K562 (cell line): ENCODE results near the gene PNMA3. TPM values are rescaled to one million over a fixed set of nuclear protein-coding genes. Genes with fewer than 3 reads are reported as not detected.
A peak's percentile ranks its signal among the peaks of the same experiment; 100 is the strongest.

Experiments
- CLOCK ChIP-seq: fragments of 250-450 bp; sonication (Bioruptor Pico); IDR thresholded peaks from 2 replicates; pipeline ENCODE4 v1.4.0; 2020; ENCODE audit warnings: mild to moderate bottlenecking, moderate library complexity, borderline replicate concordance
- DLX4 ChIP-seq: fragments of 250-450 bp; sonication (Bioruptor Pico); IDR thresholded peaks from 2 replicates; pipeline ENCODE4 v1.6.1; 2021; ENCODE audit warnings: mild to moderate bottlenecking
- ESRRA ChIP-seq: fragments of 450-650 bp; IDR thresholded peaks from 2 replicates; pipeline ENCODE4 v1.6.1; 2014; ENCODE audit warnings: low read depth, mild to moderate bottlenecking, moderate library complexity, borderline replicate concordance
- FOSL1 ChIP-seq: fragments of 200-800 bp; sonication (Bioruptor generic); conservative IDR thresholded peaks from 2 replicates; pipeline ENCODE4 v1.6.1; 2016; ENCODE audit warnings: missing genetic modification characterization, missing compliant biosample characterization
- HNRNPK ChIP-seq: fragments of 200-400 bp; formaldehyde crosslinking; IDR thresholded peaks from one replicate; pipeline ENCODE4 v1.6.1; 2018; ENCODE audit warnings: mild to moderate bottlenecking, low read depth, low read length; ENCODE audit not compliant: poor library complexity, severe bottlenecking
- JUNB ChIP-seq: fragments of 450-650 bp; formaldehyde crosslinking; conservative IDR thresholded peaks from 2 replicates; pipeline ENCODE4 v1.4.0; 2020; ENCODE audit warnings: mild to moderate bottlenecking
- JUND ChIP-seq, 2 experiments: IDR thresholded peaks; 2 replicates in 1 of 2; 3 replicates in 1 of 2; pipeline ENCODE4 v1.6.1; 2011; ENCODE audit warnings: borderline replicate concordance in 2 of 2, low read depth in 2 of 2, low read length in 2 of 2, improper control_type of control experiment in 1 of 2, missing biosample characterization in 1 of 2, missing genetic modification characterization in 1 of 2, missing genetic modification reagents in 1 of 2
- MCM5 ChIP-seq: fragments of 450-650 bp; IDR thresholded peaks from 2 replicates; pipeline ENCODE4 v1.6.1; 2016; ENCODE audit warnings: low read depth
- RUNX1 ChIP-seq: sonication (generic); IDR thresholded peaks from 2 replicates; pipeline ENCODE4 v1.6.1; 2016; ENCODE audit warnings: antibody characterized with exemption, low read depth
- SIN3A ChIP-seq, 2 experiments: fragments of 150-350 bp in 1 of 2; IDR thresholded peaks; 2 replicates each; pipeline ENCODE4 v1.6.1; 2011 to 2016; ENCODE audit warnings: borderline replicate concordance in 2 of 2, low read depth in 2 of 2, low read length in 2 of 2, mild to moderate bottlenecking in 2 of 2, moderate library complexity in 2 of 2; ENCODE audit not compliant: control insufficient read depth in 1 of 2
- STAT5B ChIP-seq: fragments of 250-450 bp; sonication (Bioruptor Pico); IDR thresholded peaks from 2 replicates; pipeline ENCODE4 v1.8.0; 2021; ENCODE audit warnings: mild to moderate bottlenecking, inconsistent platforms
- TEAD4 ChIP-seq, 2 experiments: sonication (generic) in 1 of 2; formaldehyde crosslinking in 1 of 2; IDR thresholded peaks; 2 replicates each; pipeline versions ENCODE4 v1.6.1 to v1.8.0; 2012 to 2022; ENCODE audit warnings: borderline replicate concordance in 1 of 2, inconsistent platforms in 1 of 2, low read length in 1 of 2, mild to moderate bottlenecking in 1 of 2, missing genetic modification reagents in 1 of 2
- ZBTB11 ChIP-seq, 3 experiments: fragments of 200-800 bp in 1 of 3; fragments of 250-450 bp in 1 of 3; fragments of 450-650 bp in 1 of 3; sonication (Bioruptor Pico) in 1 of 3; sonication (Bioruptor generic) in 1 of 3; formaldehyde crosslinking in 1 of 3; IDR thresholded peaks; 2 replicates each; pipeline versions ENCODE4 v1.6.1 to v1.8.0; 2016 to 2022; ENCODE audit warnings: mild to moderate bottlenecking in 2 of 3, missing genetic modification characterization in 2 of 3, missing compliant biosample characterization in 1 of 3, moderate library complexity in 1 of 3
- ZBTB9 ChIP-seq: fragments of 450-650 bp; formaldehyde crosslinking; IDR thresholded peaks from 2 replicates; pipeline ENCODE4 v1.4.0; 2020; ENCODE audit warnings: mild to moderate bottlenecking, moderate library complexity
- ZNF830 ChIP-seq: fragments of 250-450 bp; sonication (Bioruptor Pico); IDR thresholded peaks from 2 replicates; pipeline ENCODE4 v1.5.0; 2021; ENCODE audit warnings: mild to moderate bottlenecking
- polyA plus RNA-seq, 8 experiments: library from polyadenylated mRNA; depleted of rRNA in 4 of 8; stranded (reverse) in 5 of 8; unstranded in 3 of 8; fragments of >200 nt; fragmentation: Nextera tagmentation in 2 of 8; fragmentation: Illumina TruSeq in 1 of 8; extraction: Ambion mirVana in 2 of 8; extraction: Trizol in 1 of 8; gene quantifications; 2 replicates each; pipeline versions ENCODE4 v1.2.1 to v1.2.3, GENCODE V29; 2011 to 2014; ENCODE audit warnings: inconsistent platforms in 1 of 8, missing spikeins in 1 of 8
- total RNA-seq, 7 experiments: library from RNA; depleted of rRNA in 6 of 7; stranded (reverse); fragments of >200 nt in 6 of 7; fragmentation: Illumina TruSeq in 2 of 7; extraction: Trizol in 2 of 7; gene quantifications; 2 replicates each; pipeline versions ENCODE4 v1.2.1 to v1.2.3, GENCODE V29; 2011 to 2021; ENCODE audit warnings: low replicate concordance in 1 of 7
- TF ChIP-seq, protein P1 (sequence below), 2 experiments: fragments of 250-450 bp in 1 of 2; fragments of 450-650 bp in 1 of 2; sonication (Bioruptor Pico) in 1 of 2; IDR thresholded peaks; 2 replicates each; pipeline versions ENCODE4 v1.6.1 to v1.8.0; 2016 to 2021; ENCODE audit warnings: mild to moderate bottlenecking in 2 of 2, moderate library complexity in 2 of 2, missing compliant biosample characterization in 1 of 2, missing genetic modification characterization in 1 of 2

Gene PNMA3
- total and polyA plus RNA-seq, 9 of the 15 experiments (the other 6 are each of a cell fraction or from before 2014, with no cell fraction given), result 0.01 to 1.5 (median 0.95) TPM; not detected in 1

- TF ChIP-seq TEAD4 (IDR thresholded peaks at IDR 0.05; ENCODE audit: low read length) (no peak), TEAD4 (CRISPR knock-in tag; IDR thresholded peaks at IDR 0.05; ENCODE audit: borderline replicate concordance) (no peak), ZNF830 (CRISPR knock-in tag) (no peak), STAT5B (CRISPR knock-in tag) (no peak), DLX4 (no peak), SIN3A (IDR thresholded peaks at IDR 0.05; ENCODE audit: borderline replicate concordance in 2 of 2, control insufficient read depth in 1 of 2, low read depth in 2 of 2, low read length in 2 of 2) (no peak), HNRNPK (no peak), JUND (IDR thresholded peaks at IDR 0.05; ENCODE audit: borderline replicate concordance, low read depth, low read length) (peak; percentile 75), JUND (tag; IDR thresholded peaks at IDR 0.05; ENCODE audit: borderline replicate concordance, low read depth, low read length) (peak; percentile 69; the same call in 2 of the 3 replicates), ZBTB11 (CRISPR knock-in tag; IDR thresholded peaks at IDR 0.05) (no peak), ZBTB9 (no peak), CLOCK (CRISPR knock-in tag) (no peak), ESRRA (no peak), RUNX1 (no peak), FOSL1 (tag) (peak; percentile 95), JUNB (no peak), MCM5 (no peak)
- TF ChIP-seq, protein P1, sequence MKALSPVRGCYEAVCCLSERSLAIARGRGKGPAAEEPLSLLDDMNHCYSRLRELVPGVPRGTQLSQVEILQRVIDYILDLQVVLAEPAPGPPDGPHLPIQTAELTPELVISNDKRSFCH (CRISPR knock-in tag; IDR thresholded peaks at IDR 0.05), result no peak
- TF ChIP-seq, protein P1 (tag; IDR thresholded peaks at IDR 0.05), result no peak
Measured at GRCh38 chrX:153061732-153062131, 5.5 kb downstream of the PNMA3 start (continued).
